ENCODE results near the gene SUSD6.
"Not testable (repeated sequence)": the region's sequence is repeated elsewhere in the genome, so short reads cannot be mapped to it uniquely, and the experiment has no call there.

The SUSD6 gene

DNA sequence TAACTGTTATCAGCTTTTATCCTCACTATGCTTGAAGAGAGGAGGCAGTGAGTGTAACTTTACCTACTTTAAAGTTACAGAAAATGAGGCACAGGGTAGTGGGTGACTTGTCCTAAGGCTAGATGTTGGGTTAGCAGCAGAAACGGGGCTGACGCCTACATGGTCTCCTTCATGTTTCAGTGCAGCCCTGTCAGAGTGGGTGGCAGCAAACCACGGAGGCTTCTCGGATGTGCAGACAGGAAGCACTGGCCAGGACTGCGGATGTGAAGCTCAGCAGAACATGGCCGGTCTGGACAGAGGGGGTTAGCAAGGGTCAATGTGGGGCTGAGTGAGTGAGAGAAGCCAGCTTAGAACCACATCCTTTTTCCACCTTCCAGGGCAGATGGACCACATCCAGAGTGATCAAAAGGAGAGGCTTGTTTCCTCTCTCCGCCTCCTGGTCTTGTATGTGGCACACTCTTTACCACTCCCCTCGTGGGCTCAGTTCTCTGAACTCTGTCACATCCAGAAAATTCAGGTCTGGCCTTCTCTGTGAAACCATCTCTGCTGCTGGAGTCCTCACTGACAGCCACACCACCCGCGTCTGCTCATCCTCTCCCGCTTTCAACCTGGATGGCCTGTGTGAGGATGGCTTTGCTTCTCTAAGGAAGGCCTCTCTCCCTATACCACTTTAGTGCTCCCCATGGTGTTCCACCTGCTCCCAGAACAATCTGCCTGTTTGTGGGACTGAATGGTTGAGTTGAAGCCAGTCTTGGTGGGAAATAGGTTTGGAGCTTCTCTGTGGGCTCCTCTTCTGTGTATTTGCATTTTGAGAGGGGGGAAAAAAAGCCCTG is 14.1 kb downstream of the SUSD6 start:
- no peak for DNase-seq

DNA sequence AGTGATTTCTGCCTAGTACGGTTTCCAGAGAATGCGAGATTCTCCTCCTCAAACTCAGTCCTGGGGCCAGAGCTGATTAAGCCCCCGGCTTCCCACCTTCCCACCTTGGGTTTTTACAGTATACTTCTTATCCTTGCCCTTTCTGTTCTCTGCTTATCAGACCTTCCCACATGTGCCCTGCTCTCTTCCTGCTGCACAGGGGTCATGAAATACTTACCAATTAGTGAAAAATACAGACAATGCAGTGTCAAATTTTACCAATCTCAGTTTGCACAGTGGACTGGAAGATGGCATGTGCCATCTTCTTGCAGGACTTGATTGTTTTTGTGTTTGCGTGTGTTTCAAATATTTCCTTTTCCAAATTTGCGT is 14.7 kb downstream of the SUSD6 start:
- no peak for DNase-seq

DNA sequence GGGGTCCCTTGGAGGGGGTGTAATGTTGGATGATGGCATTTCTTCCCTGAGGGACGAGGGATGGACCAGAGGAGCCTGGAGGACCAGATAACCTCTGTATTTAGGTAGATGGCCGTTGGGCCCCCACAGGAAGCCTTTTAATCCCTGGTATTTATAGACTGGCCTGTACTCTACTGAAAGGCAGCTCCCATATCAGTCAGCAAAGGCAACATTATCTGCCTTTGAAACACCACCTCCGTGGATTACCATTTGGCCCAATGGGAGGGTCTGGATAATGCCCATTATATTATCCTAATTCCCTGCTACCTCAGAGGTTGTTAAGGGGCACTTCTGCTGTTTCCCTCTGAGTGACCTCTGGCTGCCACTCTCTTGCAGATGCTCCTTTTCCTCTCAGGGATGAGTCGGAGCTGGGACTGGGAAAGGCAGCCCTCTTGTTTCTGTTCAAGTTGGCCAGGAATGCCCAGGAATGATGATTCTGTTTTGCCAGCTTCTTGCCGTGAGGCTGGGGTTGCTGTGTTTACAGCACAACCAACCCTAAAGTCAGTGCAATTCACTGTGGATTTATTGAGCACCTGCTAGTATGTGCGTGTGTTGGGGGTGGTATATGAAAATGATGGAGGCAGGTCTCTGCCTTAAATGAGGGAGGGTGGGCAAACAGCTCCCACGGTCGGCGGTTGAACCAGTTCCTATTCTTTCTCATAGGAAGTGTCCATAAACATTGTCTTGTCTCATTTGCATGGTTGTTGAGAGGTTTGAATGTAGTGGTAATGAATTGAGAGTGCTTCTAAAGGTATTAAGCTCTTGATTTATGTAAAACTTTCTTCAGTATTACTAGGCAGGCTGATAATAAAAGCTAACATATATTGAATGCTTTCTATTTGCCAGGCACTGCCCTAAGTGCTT is 18.1 kb downstream of the SUSD6 start:
- DNase-seq = peak; percentile 75 to 89

DNA sequence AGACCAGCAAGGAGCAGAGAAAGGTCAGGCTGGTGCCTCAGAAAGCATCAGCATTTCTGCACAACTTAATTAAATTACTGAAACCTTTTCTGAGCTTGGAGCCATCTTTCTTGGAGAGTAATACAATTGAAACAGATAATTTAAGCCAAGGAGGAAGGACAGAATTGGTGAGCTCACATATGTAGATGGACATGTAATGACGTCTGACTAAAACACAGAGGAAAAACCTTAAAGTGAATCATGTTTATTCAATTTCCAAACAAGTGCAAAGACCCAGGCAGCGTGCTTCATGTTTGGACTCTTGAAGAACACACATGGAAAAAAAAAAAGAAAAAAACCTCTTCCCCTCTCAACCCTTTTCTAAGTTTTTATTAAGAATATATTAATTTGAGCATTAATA is 19.0 kb downstream of the SUSD6 start:
- DNase-seq = no peak

DNA sequence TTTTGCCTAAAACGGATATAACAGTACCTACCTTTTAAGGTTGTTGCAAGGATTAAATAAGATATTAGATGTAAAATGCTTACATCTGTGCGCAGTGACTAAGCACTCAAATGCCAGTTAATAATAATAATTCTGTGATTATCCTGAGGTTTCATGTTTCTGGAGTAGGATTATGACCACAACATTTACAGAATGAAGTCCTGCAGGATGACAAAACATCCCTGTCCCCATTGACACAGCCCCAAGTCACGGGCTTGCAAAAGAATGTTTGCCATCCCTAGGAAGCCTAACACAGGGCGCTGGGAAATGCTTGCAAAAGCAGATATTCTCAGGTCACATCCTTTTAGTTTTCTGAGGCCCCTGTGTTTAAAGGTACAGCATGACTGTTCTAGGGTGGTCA is 20.1 kb downstream of the SUSD6 start:
- DNase-seq = no peak

DNA sequence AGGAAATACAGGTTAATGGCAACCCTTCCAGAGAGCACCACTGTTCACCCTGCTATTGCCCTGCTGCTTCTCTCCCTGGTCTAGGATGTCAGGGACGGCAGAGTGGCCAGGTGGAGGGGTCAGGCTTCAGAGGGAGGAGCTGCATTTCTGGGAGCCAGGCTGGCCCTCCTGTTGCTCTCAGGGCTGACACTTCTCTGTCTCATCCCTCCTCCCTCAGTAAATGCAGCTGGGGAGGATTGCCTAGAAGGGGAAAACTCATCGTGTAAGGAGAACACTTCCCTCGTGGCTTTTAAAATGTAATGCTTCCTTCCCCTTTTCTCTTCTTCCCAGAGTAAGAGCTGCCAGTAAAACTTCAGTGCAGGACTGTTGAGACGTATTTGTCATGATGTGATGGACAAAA is 20.8 kb downstream of the SUSD6 start:
- DNase-seq = no peak

DNA sequence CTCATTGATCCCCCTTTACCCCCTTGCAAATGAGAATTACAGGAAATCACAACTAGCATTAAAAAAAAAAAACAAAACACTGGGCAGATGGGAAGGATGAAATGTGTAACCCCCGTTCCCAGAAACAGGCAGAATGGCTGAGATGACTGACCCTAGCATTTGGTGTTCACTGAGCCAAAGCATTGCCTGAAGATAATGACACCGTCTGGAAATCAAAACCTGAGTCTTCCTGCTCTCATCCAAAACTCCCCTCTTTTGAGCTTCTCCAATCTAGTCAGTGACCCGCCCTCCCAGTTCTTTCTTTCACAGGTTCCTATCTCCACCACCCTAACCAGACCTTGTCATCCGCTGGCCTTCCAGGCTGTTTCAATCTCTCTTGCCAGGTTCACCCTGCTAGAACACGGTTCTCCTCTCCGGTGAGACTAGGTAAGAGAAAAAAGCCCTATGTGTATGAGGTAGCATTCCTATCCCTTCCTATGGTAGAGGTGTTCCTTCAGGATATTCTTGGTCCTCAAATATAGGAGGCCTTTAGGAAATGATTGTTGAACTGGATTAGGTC is 21.3 kb downstream of the SUSD6 start:
- DNase-seq = no peak

DNA sequence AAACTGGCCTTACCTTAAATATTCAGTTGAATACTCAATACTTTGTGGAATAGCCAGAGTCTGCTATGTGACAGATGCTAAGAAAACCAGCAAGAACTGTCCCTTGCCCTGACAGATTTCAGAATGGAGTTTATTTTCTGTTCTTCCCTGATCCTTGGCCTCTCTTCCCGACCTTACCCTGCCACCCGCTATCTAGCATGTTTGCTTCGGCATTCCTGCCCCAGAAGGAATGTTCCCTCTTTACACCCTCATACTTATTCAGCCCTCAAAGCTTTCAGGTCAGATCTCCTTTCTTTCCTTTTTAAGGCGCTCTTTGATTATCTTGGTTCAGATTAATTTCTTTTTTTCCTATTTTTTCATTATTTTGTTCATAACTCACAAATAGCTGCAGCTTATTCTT is 21.8 kb downstream of the SUSD6 start:
- no peak for DNase-seq

DNA sequence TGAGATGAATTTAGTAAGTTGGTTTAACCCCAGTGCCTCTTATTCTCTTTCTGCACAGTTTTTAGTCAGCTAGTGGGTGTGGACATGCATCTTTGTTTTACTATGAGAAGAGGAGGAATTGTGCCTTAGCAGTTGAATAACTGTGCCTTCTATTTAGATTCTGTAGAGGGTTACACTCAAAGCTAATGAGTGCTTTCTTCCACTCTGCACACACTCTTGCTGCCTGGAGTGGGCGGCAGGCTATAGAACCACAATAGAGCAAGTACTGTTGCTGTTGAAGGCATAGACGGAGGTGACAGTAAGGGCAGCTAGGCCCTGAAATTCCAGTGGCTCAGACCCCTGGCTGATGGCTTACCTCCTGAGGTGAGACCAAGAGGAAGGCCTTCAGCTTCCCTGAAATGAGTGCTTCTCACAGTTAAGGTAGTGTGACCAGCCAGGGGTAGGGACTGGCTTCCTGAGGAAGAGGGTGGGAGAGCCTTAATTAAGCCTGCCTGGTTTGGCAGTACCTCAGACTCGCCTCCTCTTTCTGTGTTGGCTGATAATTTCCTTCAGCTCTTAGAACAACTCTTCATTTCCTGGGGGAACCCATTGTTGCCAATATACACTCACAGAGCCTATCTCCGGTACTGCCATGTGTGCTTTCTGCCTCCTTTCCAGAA is 24.7 kb downstream of the SUSD6 start:
- DNase-seq = no peak

DNA sequence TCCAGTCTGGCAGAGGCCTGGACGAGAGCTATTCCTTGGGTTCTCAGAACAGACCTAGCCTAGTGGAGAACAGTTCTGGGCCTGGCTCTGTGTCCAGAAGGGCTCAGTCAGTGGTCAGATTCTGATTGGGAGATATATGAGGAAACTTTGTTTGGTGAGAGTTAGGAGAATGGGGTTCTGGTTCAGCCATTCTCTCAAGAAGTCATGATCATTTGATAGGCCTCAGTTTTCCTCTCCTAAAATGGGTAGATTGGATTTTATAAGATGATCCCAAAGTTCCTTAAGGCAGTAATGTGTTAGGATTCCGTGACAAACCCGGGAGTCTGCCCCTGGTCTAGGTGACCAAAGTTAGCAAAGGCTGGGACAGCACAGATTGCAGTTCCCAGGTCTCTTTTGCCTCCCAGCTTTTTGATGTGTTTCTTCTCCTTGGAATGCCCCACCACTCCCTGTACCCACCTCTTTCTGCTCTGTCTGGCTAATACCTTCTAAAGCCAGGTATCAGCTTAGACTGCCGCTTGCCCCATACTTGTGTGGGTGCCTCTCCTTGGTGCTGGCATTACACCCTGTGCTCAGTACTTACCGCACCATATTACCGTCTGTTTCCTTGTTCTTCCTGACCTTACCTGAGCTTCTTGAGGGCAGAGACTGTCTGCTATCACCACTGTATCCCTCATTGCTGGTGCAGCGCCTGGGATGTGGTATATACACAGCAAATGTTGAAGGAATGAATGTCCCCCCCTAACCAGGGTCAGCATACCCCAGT is 25.5 kb downstream of the SUSD6 start:
- DNase-seq = no peak

DNA sequence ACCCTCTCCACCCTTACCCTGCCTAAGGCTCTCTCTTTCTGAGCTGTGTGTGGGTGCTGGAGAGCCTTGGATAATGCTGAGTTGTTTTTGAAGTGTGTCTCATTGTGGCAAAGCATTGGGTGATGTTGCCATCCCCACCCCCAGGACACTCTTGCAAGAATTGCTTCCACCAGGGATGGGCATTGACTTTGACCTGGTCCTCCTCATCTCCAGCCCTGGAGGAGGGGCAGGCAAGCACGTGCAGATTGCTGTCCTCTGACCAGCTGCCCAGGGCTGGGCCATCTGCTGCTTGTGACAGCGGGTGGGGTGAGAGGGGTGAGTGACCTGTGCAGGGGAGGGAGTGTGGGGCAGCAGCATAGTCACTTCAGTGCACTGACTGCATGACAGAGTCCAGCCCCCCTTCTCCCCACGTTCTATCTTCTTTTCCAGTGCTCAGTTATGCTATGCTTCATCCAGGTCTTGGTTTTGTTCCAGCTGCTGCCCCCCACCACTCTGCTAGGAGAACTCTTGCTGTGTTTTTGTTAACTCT is 26.2 kb downstream of the SUSD6 start:
- no peak for DNase-seq

DNA sequence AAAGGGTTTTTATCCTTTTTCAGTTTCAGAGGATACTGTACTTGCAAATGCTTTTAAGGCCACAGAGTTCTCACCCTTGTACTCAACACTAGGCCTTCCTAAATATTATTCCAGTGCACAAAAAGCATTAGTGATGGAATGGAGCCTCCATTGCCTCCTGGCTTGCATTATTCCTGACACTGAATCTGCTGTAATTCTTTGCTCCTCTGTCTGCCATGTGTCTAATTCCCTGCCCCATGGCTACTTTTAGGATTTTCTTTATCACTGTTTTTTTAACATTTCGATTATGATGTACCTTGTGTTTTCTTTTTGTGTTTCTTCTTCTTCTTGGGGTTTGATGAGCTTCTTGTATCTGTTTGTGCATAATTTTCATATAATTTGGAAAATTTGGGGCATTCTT is 29.5 kb downstream of the SUSD6 start:
- DNase-seq = no peak

DNA sequence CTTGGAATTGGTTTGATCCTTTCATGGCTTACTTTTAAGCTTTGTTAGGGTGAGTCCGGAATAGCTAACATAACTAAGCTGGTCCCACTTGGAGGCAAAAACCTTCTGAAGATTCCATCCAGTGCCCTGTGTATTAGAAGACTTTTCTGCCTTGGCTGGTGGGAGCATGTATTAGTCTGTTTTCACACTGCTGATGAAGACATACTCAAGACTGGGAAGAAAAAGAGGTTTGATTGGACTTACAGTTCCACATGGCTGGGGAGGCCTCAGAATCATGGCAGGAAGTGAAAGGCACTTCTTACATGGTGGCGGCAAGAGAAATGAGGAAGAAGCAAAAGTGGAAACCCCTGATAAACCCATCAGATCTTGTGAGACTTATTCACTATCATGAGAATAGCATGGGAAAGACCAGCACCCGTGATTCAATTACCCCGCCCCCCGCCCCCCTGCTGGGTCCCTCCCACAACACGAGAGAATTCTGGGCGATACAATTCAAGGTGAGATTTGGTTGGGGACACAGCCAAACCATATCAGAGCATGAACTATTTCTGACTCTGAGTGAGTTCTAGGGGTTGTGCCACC is 30.9 kb downstream of the SUSD6 start:
- DNase-seq = not testable (repeated sequence)

DNA sequence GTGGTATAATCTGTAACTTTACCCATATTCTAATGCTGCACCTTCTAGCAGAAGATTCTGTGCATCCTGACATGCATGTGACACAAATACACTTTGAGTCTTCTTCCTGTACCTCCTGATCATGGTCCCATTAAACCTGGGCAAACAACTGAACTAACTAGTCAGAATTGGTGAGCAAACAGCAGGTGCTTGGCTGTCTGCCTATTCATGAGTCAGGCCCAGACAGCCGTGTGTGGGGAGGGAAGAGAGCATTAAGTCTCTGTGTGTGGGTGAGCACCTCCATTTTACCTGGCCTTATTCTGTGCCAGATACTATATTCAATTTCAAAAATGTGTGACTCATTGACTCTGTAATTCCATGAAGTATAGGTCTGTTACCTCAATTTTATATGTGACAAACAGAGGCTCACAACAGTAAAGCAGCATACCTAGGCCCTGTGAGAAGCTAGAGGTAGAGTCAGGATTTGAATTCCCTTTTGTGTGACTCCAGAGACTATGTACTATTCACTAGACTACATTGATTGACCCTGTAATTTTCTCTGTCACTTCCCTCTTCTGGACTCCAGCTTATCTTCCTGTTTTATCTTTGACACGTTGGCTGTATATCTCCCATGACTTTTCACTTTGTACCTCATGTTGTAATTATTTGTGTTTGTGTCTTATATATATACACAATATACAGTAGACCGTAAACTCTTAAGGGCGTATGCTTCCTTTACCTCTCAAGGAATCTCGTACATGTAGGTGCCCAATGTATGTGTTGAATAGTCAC is 32.2 kb downstream of the SUSD6 start:
- DNase-seq = peak; percentile 85 to 87

DNA sequence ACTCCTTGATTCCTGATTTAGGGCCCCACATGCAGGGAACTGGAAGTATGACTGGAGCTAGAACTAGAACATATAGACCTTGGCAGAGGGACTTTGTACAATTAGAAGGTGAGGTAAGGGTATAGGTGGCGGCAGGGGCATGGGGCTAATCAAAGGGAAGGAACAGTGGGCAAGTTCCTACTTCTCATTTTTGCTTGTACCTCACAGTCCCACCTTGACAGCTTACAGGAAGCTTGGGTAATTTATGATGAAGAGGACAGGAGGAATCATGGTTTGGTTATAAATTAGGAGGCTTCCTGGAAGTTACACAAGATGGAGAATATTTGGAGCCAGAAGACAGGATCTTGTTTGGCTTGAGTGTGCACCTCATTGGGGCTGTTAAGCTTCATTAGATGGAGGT is 33.4 kb downstream of the SUSD6 start:
- DNase-seq = no peak

DNA sequence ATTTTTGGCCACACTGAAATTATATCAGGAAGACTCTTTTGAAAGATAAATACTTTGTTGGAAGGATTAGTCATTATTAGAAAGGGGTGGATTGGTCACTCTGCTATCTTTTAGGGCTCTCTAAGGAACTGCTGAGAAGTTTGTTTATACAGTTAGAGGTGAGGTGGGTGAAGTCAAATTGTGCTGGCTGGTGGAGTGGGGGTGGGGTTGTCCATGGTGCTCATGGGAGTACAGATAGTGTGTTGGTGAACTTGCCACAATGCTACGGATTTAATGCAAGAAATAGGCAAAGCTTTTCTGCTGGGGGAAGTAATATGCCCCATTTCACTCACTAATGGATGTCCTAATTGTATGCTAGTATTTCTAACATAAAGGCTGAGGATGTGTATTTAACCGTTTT is 35.8 kb downstream of the SUSD6 start:
- DNase-seq = no peak

DNA sequence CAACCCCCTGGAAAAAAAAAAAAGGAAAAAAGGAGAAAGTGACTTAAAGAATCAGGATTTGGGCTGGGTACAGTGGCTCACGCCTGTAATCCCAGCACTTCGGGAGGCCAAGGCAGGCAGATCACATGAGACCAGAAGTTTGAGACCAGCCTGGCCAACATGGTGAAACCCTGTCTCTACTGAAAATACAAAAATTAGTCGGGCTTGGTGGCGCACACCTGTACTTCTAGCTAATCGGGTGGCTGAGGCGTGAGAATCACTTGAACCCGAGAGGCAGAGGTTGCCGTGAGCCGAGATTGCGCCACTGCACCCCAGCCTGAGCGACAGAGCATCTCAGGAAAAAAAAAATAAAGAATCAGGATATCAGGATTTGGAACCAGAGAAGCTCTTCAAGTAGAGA is 36.2 kb downstream of the SUSD6 start:
- DNase-seq = not testable (repeated sequence)

DNA sequence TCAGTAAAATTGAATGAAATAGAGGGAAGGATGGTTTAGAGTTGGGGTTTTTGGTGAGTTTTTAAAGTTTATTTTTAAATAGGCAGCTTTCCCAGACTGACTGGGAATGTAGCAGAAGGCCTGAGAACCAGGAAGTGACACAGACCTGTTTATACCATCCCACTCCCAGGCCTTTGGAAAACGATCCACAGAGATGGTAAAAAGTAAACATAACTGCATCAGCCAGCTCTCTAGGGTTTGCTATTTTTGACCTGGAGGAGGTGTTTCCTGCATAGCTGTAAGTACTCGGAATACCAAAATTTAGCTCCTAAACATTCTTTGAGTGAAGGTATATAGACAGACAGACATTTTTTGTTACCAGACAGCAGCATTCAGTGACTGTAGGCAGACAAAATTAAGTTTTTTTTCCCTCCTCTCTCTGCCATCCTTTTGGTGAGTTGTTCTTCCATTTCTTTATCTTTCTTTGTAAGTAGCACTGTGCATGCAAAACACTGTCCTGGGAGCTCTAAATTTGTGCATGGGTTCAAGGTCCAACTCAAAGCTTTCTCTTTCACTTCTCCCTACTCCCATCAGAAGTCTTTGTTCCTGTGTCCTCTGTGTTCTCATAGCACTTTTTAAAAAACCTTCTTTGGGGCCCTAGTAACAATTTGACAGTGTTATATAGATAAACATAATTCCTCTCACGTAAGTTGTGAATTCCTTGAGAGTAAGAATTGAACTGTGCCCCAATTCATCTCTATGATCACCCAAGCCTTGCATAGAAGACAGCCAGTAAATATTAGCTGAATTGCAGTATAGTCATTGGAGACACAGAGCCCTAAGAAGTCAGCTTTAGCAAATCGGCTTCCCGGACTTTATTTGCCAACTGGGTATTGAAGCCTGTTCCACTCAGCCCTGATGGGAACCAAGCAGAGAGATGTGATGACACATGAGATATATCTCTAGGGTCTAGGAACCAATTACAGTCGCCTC is 37.4 kb downstream of the SUSD6 start:
- peak; percentile 63 to 76 for DNase-seq

DNA sequence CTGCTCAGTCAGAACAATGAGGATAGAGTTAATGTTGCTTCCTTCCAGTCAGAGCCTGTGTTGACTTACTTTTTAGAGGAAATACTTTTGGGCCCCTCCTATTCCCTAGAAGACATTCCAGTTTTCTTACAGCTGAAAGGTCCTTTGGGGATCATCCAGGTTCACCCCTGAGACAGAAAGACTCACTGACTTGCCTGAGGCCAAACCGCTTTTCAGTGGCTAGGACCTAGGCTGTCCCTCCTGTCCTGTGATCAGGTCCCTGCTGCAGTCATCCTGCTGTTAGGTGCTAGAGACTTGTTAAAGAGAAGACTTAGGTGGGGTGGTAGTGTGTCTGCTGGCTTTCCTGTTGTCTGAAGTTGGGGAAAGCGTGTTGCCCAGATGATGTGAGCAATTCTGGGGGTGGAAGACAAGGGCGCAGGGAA is 39.6 kb downstream of the SUSD6 start:
- no peak for DNase-seq

DNA sequence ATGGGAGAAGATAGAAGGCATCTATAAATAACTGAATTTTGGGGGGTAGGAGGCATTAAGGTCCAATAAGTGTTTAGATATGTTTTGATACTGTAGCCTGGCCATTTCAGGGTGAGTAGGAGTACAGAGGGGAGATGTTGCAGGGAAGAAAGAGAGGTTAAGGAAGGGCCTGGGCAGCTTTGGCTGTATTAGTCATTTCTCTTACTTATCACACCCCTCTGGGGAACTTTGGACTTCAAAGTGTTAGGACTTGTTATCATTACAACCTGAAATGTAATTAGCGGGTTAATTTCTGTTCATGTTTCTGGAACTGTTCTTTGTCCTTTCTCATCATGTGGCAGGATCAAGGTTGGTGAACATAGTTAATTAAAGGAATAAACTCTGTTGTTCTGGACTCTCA is 40.3 kb downstream of the SUSD6 start:
- DNase-seq = no peak

Measured in NCI-H526 (cell line).